22Rv1 (cell line): ENCODE results near the gene HTR2A.

Experiments
- CTCF ChIP-seq: fragments of 450-650 bp; IDR thresholded peaks from 2 replicates; pipeline ENCODE4 v1.5.1; 2017; ENCODE audit warnings: mild to moderate bottlenecking
- ZFX ChIP-seq: fragments of 450-650 bp; IDR thresholded peaks from 2 replicates; pipeline ENCODE4 v1.6.1; 2017; ENCODE audit warnings: antibody characterized with exemption, borderline replicate concordance

- TF ChIP-seq CTCF (no peak), ZFX (no peak)
Observed at GRCh38 chr13:46871557-46871956, 25.3 kb downstream of the HTR2A start.
